Mucosa of rectum (tissue), 2 donors: Measurements from ENCODE around the gene UPB1.

Experiments
- H3K27ac ChIP-seq, 2 donors: one replicate each; pipeline ENCODE4 v1.7.0; 2013; ENCODE audit warnings: inconsistent platforms in 2 of 2, low read depth in 2 of 2, low read length in 2 of 2
- H3K27me3 ChIP-seq, 2 donors: one replicate each; pipeline ENCODE4 v1.7.0; 2013; ENCODE audit warnings: low read length in 2 of 2; ENCODE audit not compliant: control insufficient read depth in 2 of 2, insufficient read depth in 2 of 2
- H3K36me3 ChIP-seq, 2 donors: one replicate each; pipeline ENCODE4 v1.7.0; 2013; ENCODE audit warnings: low read length in 2 of 2; ENCODE audit not compliant: control insufficient read depth in 2 of 2, insufficient read depth in 2 of 2
- H3K4me1 ChIP-seq, 2 donors: one replicate each; pipeline ENCODE4 v1.7.0; 2013; ENCODE audit warnings: low read length in 2 of 2, mild to moderate bottlenecking in 1 of 2; ENCODE audit not compliant: control insufficient read depth in 2 of 2, insufficient read depth in 2 of 2
- H3K4me3 ChIP-seq, 2 donors: one replicate each; pipeline ENCODE4 v1.7.0; 2013; ENCODE audit warnings: low read length in 2 of 2
- H3K9ac ChIP-seq, 2 donors: one replicate each; pipeline ENCODE4 v1.7.0; 2013; ENCODE audit warnings: low read length in 2 of 2, low read depth in 1 of 2, mild to moderate bottlenecking in 1 of 2
- H3K9me3 ChIP-seq, 2 donors: one replicate each; pipeline ENCODE4 v1.7.0; 2013; ENCODE audit warnings: low read length in 2 of 2; ENCODE audit not compliant: control insufficient read depth in 2 of 2
- donor health status: healthy.
- donor health status: Normal muscosa, but diverticular disease.

Gene UPB1

DNA sequence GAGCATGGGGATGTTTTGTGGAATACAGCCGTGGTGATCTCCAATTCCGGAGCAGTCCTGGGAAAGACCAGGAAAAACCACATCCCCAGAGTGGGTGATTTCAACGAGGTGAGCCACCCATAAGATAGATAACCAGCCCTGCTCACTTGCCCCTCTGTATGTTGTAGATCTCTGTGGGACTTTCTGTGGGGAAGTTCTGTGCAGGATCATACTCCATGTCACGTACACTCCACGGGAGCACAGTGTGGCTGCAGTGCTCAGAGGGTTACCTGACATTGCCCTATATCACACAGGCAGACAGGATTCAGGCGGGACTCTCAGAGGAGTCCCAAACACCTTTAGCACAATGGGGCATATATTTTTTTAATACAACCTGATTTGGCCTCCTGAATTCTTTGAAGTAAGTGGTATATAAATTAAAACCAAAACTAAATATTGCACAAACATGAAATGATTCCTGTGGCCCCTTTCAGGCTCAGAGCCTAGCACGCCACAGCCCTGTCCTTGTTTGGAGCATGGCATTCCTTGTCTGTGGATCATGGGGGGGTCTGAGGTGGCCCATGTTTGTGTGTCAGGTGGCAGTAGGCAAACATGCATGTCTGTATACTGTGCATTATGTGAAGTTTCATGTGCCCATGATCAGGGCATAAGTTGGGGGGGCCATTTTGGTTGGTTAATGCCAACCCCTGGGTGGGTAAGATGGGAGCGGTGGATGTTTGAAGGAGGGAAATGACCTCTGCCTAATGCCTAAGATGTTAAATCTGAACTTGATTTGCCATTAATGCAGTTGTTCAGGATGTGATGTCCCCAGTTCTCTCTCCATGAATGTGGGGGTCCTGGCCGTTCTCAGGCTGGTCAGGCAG lies 18.5 kb downstream of the UPB1 start:
- H3K4me1 ChIP-seq: peaks cover 15 to 30% of the 10 kb centered on the region in 2 donors
- no peaks in the 10 kb centered on the region for H3K36me3 ChIP-seq
- H3K9me3 ChIP-seq: no peaks in the 10 kb centered on the region
- no peaks in the 10 kb centered on the region for H3K27me3 ChIP-seq
- no peak overlapping the region for H3K4me3 ChIP-seq
- H3K27ac ChIP-seq: no peak overlapping the region
- H3K9ac ChIP-seq: no peak overlapping the region

DNA sequence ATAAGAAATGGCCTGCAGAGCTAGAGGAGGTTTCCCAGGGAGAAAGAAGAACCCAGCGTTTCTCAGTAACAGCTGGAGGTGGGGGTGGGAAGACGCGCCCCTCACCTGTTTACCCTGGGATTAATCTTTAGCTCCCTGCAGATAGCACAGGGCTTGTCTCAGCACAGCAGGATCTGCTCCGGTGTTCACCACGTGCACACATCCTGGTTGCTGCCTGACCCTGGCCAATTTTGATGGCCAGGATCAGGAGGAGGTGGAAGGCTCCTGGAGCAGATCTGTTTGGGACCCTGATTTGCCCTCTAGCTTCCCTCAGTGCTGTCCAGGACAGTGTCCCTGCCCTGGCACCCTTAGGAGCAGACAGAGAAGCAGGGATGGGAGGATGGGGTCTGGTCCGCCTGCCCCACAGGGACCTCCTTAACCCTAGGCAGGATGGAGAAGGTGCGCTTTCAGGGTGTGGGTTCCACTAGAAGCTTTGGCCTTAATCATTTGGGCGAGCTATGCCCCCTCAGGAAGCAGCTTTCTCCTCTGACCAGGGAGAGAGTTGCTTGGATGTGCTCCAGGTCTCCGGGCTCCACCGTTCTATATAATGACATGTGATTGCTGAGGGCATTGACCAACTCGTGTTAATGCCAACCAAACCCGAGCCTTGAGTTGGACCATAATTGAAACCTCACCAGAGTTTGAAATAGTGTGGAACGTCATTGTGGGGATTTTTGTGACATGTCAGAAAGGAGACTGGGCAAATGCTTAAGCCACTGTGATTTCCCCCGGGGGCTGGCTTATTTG lies 19.3 kb downstream of the UPB1 start:
- peak overlapping the region in 1 of 2 donors; percentile 4 for H3K27ac ChIP-seq

DNA sequence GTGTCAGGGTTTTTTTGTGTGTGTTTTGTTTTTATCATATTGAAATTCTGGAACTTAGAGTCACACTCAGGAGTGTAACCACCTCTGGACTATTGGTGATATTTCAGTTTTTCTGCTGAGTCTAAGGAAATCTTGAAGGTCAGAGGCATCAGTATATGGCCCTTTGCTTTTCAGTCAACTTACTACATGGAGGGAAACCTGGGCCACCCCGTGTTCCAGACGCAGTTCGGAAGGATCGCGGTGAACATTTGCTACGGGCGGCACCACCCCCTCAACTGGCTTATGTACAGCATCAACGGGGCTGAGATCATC lies 19.9 kb downstream of the UPB1 start:
- Histone ChIP-seq H3K9ac (no peak overlapping the region), H3K36me3 (no peaks in the 10 kb centered on the region), H3K4me3 (no peak overlapping the region), H3K4me1 (peaks cover 15 to 30% of the 10 kb centered on the region in 2 donors), H3K9me3 (no peaks in the 10 kb centered on the region), H3K27ac (no peak overlapping the region), H3K27me3 (peaks cover 0 to 2% of the 10 kb centered on the region in 2 donors)

More for the DNA sequence above, 19.3 kb downstream of the UPB1 start:
- Histone ChIP-seq H3K9ac (no peak overlapping the region), H3K27me3 (no peaks in the 10 kb centered on the region), H3K4me1 (peaks cover 15 to 30% of the 10 kb centered on the region in 2 donors), H3K36me3 (no peaks in the 10 kb centered on the region), H3K4me3 (no peak overlapping the region), H3K9me3 (no peaks in the 10 kb centered on the region)

DNA sequence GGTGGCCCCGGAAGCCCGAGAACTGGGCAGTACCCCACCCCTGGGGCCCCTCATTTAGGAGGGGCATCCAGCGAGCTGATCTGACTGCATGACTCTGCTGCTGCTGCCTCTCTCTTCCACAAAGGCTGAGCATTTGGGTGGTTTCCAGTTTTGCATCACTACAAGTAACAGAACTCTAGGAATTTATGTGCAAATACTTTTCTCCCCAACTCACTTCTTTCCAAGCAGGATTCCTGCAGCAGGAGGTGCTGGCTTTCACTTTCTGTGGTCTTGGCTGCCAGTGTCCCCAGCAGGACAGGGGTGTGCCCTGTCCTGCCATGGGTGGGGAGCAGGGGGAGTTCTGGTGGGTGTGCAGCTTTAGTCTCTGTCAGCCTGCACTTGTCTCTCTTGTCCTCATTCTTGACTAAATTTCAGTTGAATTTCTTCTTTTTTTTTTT lies 21.2 kb downstream of the UPB1 start:
- no peak overlapping the region for H3K27ac ChIP-seq
- no peaks in the 10 kb centered on the region for H3K36me3 ChIP-seq
- H3K27me3 ChIP-seq: peaks cover 0 to 2% of the 10 kb centered on the region in 2 donors
- no peak overlapping the region for H3K9ac ChIP-seq
- H3K4me1 ChIP-seq: peaks cover 8 to 21% of the 10 kb centered on the region in 2 donors
- H3K9me3 ChIP-seq: no peaks in the 10 kb centered on the region
- H3K4me3 ChIP-seq: no peak overlapping the region

DNA sequence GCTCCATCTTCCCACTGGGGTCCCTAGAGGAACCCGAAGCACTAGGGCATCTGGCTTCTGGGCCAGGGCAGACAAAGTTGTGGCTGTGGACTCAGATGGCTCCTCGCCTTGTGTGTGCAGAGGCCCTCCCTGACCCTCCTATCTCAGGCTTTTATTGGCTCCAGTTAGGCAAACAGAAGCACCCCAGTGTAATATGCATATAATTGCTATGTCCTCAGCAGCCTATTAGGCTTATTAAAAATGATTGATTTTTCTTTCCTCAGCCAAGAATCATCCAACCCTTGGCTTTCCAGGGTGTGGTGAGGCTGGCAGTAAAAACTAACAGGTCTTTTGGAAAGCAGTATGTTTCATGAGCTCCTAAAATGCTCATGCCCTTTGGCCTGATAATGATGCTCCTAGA lies 22.3 kb downstream of the UPB1 start:
- peaks cover 0 to 2% of the 10 kb centered on the region in 2 donors for H3K27me3 ChIP-seq
- H3K27ac ChIP-seq: no peak overlapping the region
- H3K4me3 ChIP-seq: no peak overlapping the region
- H3K36me3 ChIP-seq: no peaks in the 10 kb centered on the region
- H3K4me1 ChIP-seq: peaks cover 15 to 21% of the 10 kb centered on the region in 2 donors
- H3K9me3 ChIP-seq: no peaks in the 10 kb centered on the region
- H3K9ac ChIP-seq: no peak overlapping the region

DNA sequence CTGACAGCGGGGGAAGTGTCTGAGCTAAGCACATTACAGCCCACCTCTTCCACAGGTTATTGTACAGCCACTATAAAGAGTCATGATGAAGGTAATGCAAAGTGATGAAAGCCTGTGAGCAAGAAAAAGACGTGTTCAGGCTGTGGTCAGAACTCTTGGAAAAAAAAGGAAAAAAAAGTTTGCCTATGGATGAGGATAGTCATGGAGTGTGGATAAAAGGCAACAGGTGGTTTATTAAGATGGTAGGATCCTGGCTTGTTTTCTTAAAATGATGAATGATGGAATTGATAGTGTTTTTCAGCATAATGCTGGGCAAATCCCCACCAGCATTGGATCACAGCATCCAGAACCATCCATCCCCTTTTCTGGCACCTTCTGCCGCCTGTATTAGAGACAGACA lies 23.1 kb downstream of the UPB1 start:
- Histone ChIP-seq H3K4me3 (no peak overlapping the region), H3K36me3 (no peaks in the 10 kb centered on the region), H3K27ac (no peak overlapping the region), H3K9ac (no peak overlapping the region), H3K27me3 (peaks cover 0 to 2% of the 10 kb centered on the region in 2 donors), H3K9me3 (no peaks in the 10 kb centered on the region), H3K4me1 (peaks cover 15 to 21% of the 10 kb centered on the region in 2 donors)

DNA sequence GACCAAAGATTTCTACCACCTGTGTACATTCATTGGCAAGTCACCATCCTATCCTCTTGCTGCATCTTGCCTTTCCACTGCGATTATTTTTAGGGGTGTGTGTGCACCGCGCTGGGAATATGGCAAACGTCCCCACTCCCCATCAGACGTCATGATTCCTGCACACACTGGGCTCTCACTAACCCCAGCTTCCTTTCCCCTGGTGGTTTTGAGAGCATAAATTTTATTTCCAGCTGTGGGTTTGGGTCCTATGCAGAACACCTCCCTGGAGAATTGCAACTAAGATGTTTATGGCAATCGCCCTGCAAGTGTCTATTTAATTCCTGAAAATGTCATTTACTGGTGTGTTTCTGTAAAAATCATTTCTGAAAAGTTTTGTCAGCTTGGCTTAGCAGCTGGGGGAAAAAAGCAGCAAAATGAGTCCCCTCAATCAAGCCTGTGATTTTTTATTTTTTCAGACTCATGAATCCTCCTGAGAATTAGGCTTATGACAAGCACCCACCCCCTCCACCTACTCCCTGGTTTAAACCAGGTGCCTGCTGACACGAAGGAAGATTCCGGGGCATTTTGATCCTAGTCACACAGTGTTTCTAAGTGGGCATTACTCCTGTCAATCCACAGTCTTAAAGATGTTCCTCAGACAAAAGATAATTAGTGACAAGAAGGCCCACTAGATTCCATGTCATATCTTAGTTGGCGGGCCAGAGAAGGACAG lies 23.8 kb downstream of the UPB1 start:
- H3K27me3 ChIP-seq: peaks cover 0 to 2% of the 10 kb centered on the region in 2 donors
- no peak overlapping the region for H3K9ac ChIP-seq
- H3K9me3 ChIP-seq: no peaks in the 10 kb centered on the region
- H3K36me3 ChIP-seq: no peaks in the 10 kb centered on the region
- H3K27ac ChIP-seq: no peak overlapping the region
- H3K4me3 ChIP-seq: no peak overlapping the region
- H3K4me1 ChIP-seq: peaks cover 15 to 19% of the 10 kb centered on the region in 2 donors

DNA sequence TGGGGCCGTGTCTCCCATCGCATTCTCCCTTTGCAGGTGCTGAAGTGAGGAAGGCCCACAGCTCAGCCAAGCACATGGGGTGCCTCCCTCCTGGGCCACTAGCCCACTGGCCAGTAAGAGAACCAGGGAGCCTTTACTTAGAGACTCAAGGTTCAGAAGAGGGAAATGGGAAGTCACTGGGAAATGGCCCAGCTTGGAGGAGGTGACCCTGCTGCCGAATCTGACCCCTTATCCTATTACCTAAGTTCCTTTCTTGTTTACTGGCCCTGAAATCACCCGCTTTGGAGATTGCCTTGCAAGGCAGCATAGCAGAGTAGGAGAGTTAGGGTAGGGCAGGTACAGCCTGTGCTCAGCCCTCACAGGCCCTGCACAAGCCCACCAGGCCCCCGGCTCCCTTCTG lies 24.4 kb downstream of the UPB1 start:
- Histone ChIP-seq H3K27ac (no peak overlapping the region), H3K9me3 (no peaks in the 10 kb centered on the region), H3K4me3 (no peak overlapping the region), H3K9ac (no peak overlapping the region), H3K27me3 (peaks cover 0 to 2% of the 10 kb centered on the region in 2 donors), H3K4me1 (peaks cover 13% of the 10 kb centered on the region in 2 donors), H3K36me3 (no peaks in the 10 kb centered on the region)

DNA sequence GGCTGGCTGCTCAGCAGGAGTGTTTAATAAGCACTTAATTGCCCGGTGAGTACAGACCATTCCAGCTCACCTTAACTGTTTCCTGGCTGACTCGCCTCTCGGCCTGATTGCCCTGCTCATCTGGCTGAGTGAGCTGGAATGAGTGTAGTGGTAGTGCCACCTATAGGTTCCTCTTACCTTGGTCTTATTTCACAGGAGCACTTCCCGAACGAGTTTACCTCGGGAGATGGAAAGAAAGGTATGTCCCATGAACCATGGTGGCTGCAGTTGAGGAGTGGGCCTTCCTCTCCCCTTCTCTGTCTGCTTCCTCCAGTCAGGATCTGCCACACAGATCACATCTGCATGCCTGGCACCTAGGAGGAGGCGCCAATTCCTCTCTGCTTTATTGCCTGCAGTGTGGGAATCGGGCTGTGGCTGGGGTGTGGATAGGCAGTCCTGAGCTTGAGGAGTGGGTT lies 26.7 kb downstream of the UPB1 start:
- Histone ChIP-seq H3K4me3 (no peak overlapping the region), H3K9me3 (no peaks in the 10 kb centered on the region), H3K9ac (peak overlapping the region in 1 of 2 donors; percentile 41), H3K27me3 (peaks cover 0 to 2% of the 10 kb centered on the region in 2 donors), H3K36me3 (no peaks in the 10 kb centered on the region), H3K27ac (no peak overlapping the region), H3K4me1 (peaks cover 7 to 8% of the 10 kb centered on the region in 2 donors)
